Stomach (tissue), 9 donors: ENCODE data around the gene EXPH5. TPM values are rescaled to one million over a fixed set of nuclear protein-coding genes. Genes with fewer than 3 reads are reported as not detected.
A peak's percentile ranks its signal among the peaks of the same experiment; 100 is the strongest.

Experiments
- DNase-seq, 2 donors: peaks; one replicate each; pipeline versions ENCODE4 v3.0.0 to v3.0.0-alpha.2; 2013 to 2019
- H3K27ac ChIP-seq, 5 donors: fragments of 200-600 bp in 4 of 5; sonication (generic) in 4 of 5; one replicate each; pipeline ENCODE4 v1.5.1; 2013 to 2019; ENCODE audit warnings: mild to moderate bottlenecking in 1 of 5, moderate library complexity in 1 of 5
- H3K27me3 ChIP-seq, 3 donors: fragments of 200-600 bp; sonication (generic); one replicate each; pipeline ENCODE4 v1.5.1; 2017 to 2019; ENCODE audit warnings: mixed run types in 1 of 3
- H3K36me3 ChIP-seq, 4 donors: fragments of 200-600 bp; sonication (generic); 1 replicate in 3 of 4; 2 replicates in 1 of 4; pipeline ENCODE4 v1.5.1; 2016 to 2019
- H3K4me1 ChIP-seq, 4 donors: fragments of 200-600 bp; sonication (generic); one replicate each; pipeline ENCODE4 v1.5.1; 2016 to 2019
- H3K4me3 ChIP-seq, 4 donors: fragments of 200-600 bp; sonication (generic) in 3 of 4; one replicate each; pipeline ENCODE4 v1.5.1; 2016 to 2019; ENCODE audit warnings: mild to moderate bottlenecking in 1 of 4
- H3K9me3 ChIP-seq, 4 donors: fragments of 200-600 bp; sonication (generic); one replicate each; pipeline ENCODE4 v1.5.1; 2016 to 2019
- CTCF ChIP-seq, 7 experiments: fragments of 450-650 bp in 4 of 7; fragments of 200-600 bp in 3 of 7; sonication (generic) in 3 of 7; IDR thresholded peaks; one replicate each; pipeline ENCODE4 v1.5.1; 2016 to 2019; ENCODE audit warnings: antibody characterized with exemption in 7 of 7, control low read depth in 2 of 7, mild to moderate bottlenecking in 1 of 7
- EP300 ChIP-seq: sonication (generic); formaldehyde crosslinking; IDR thresholded peaks from one replicate; pipeline ENCODE4 v1.6.1; 2017; ENCODE audit warnings: antibody characterized with exemption
- POLR2A ChIP-seq, 4 donors: fragments of 450-650 bp; IDR thresholded peaks; one replicate each; pipeline ENCODE4 v1.6.1; 2016; ENCODE audit warnings: antibody characterized with exemption in 4 of 4, control low read depth in 2 of 4, mild to moderate bottlenecking in 1 of 4, moderate library complexity in 1 of 4
- POLR2AphosphoS5 ChIP-seq, 3 donors: sonication (generic); formaldehyde crosslinking; IDR thresholded peaks; one replicate each; pipeline ENCODE4 v1.6.1; 2016; ENCODE audit warnings: antibody characterized with exemption in 3 of 3
- WGBS, 5 donors: extraction: QIAGEN DNeasy Blood & Tissue Kit in 3 of 5; methylation state at CpG; one replicate each; pipeline versions ENCODE4 v1.1.5 to v1.1.7; 2013 to 2018; 5-methylcytosine and 5-hydroxymethylcytosine counted together
- intact Hi-C: fragments of 100-400 bp; cut with DNase I; formaldehyde crosslinking; loops from one replicate; pipeline ENCODE4 v1.15.1; 2023; ENCODE audit warnings: low total_unique reads
- polyA plus RNA-seq, 3 donors: library from polyadenylated mRNA; stranded (reverse); fragments of 200-250 nt; gene quantifications; one replicate each; pipeline ENCODE4 v1.2.3, GENCODE V29; 2013
- total RNA-seq, 5 donors: library from RNA; depleted of rRNA; stranded (reverse); fragments of >200 nt; gene quantifications; one replicate each; pipeline versions ENCODE4 v1.1.0 to v1.2.3, GENCODE V29; 2014 to 2016
- donor health status: healthy with polysubstance abuse.
- donor health status: Bipolar disorder and iron deficiency.
- donor health status: healthy.

Gene EXPH5
- total and polyA plus RNA-seq, 8 donors = 0.75 to 23.7 (median 12.0) TPM

GRCh38 chr11:108495326-108495725, 98.2 kb downstream of the EXPH5 start:
- Histone ChIP-seq H3K4me3 (no peak overlapping the region), H3K9me3 (no peaks in the 10 kb centered on the region), H3K36me3 (peaks cover under 1 to 4% (median 3%) of the 10 kb centered on the region in 4 donors), H3K4me1 (peaks cover 10 to 31% (median 17%) of the 10 kb centered on the region in 4 donors), H3K27me3 (no peaks in the 10 kb centered on the region), H3K27ac (peak overlapping the region in 1 of 5 donors; percentile 14)
- DNase-seq = peak in 1 of 2 donors; percentile 27
- intact Hi-C loops = no loop called here
- WGBS, 5 donors = 71 to 85% (median 76%) methylated on average over 3 of the region's 3 CpGs
- TF ChIP-seq CTCF (IDR thresholded peaks at IDR 0.05) (no peak), POLR2A (IDR thresholded peaks at IDR 0.05) (no peak), POLR2AphosphoS5 (IDR thresholded peaks at IDR 0.05) (no peak), EP300 (no peak)

GRCh38 chr11:108494182-108494581, 99.4 kb downstream of the EXPH5 start:
- no peak overlapping the region for H3K4me3 ChIP-seq
- DNase-seq = no peak
- no peaks in the 10 kb centered on the region for H3K9me3 ChIP-seq
- peaks cover 8 to 16% (median 13%) of the 10 kb centered on the region in 4 donors for H3K36me3 ChIP-seq
- intact Hi-C loops = no loop called here
- H3K4me1 ChIP-seq = peaks cover 10 to 30% (median 17%) of the 10 kb centered on the region in 4 donors
- peak overlapping the region in 1 of 5 donors; percentile 31 for H3K27ac ChIP-seq
- TF ChIP-seq POLR2A (IDR thresholded peaks at IDR 0.05) (no peak), CTCF (IDR thresholded peaks at IDR 0.05) (no peak), POLR2AphosphoS5 (IDR thresholded peaks at IDR 0.05) (no peak), EP300 (no peak)
- no peaks in the 10 kb centered on the region for H3K27me3 ChIP-seq
- 44 to 52% (median 48%) methylated on average over 6 of the region's 6 CpGs for WGBS, 5 donors

- intact Hi-C loops = no loop called here
- Histone ChIP-seq H3K36me3 (peaks cover 8 to 34% (median 30%) of the 10 kb centered on the region in 4 donors), H3K27ac (no peak overlapping the region), H3K27me3 (no peaks in the 10 kb centered on the region), H3K4me3 (no peak overlapping the region), H3K9me3 (no peaks in the 10 kb centered on the region), H3K4me1 (peaks cover 5 to 18% (median 11%) of the 10 kb centered on the region in 4 donors)
- WGBS, 5 donors = 86 to 95% (median 89%) methylated on average over 3 of the region's 3 CpGs
- TF ChIP-seq CTCF (IDR thresholded peaks at IDR 0.05) = no peak
- no peak for DNase-seq
Measured at GRCh38 chr11:108491936-108492335, 101.6 kb downstream of the EXPH5 start.

- Histone ChIP-seq H3K27ac (no peak overlapping the region), H3K4me3 (no peak overlapping the region), H3K4me1 (no peaks in the 10 kb centered on the region), H3K9me3 (no peaks in the 10 kb centered on the region), H3K27me3 (no peaks in the 10 kb centered on the region), H3K36me3 (peaks cover 8 to 85% (median 80%) of the 10 kb centered on the region in 4 donors)
- no peak for TF ChIP-seq CTCF (IDR thresholded peaks at IDR 0.05)
- no peak for TF ChIP-seq POLR2A (IDR thresholded peaks at IDR 0.05)
- no peak for TF ChIP-seq POLR2AphosphoS5 (IDR thresholded peaks at IDR 0.05)
- no peak for TF ChIP-seq EP300
- intact Hi-C loops = no loop called here
- no peak for DNase-seq
- WGBS, 5 donors = 68 to 89% (median 76%) methylated on average over 3 of the region's 3 CpGs
Measured at GRCh38 chr11:108486828-108487227, 106.7 kb downstream of the EXPH5 start.
